Stimulated activated CD4-positive, alpha-beta T cell treated with anti-CD3 and anti-CD28 coated beads, Interleukin-4, amount 100 ng/mL, for 24 hours (primary cell): ENCODE results near the gene COX17.

Experiments used
- DNase-seq: peaks from one replicate; pipeline ENCODE4 v3.0.0-alpha.2; 2020

Gene COX17

DNA sequence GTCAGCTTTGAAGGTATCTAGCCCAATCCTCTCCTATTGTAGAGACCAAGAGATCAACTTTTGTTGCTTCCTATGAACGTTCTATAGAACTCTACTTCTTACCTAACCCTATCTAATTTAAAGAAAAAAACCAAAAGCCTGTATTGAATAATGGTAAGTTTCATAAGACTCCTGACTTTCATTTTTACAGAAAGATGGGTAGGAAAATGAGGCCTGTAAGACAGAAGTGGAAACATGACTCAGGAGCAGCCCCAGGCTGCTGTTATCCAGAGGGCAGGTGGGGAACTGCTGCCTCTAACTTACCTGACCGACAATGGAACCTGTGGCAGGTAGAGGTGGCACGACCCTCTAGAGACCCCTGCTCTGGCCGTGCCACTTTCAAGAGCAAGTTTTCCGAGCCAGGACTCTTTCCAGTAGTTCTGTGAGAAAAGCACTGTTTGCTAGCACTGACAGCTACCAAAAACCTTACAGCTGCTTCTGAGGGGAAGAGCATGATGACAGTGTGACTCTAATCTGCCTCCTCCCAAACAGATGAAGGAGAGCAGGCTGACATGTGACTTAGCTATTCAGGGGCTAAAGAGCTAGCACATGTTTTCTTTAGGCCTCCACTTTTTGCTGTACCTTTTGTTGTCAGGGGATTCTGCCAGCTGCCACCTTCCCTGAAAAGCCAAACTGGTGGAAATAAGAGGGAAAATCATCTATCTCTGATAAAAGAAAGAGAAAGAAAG, 34.3 kb downstream of the COX17 start:
- peak; percentile 8 for DNase-seq

DNA sequence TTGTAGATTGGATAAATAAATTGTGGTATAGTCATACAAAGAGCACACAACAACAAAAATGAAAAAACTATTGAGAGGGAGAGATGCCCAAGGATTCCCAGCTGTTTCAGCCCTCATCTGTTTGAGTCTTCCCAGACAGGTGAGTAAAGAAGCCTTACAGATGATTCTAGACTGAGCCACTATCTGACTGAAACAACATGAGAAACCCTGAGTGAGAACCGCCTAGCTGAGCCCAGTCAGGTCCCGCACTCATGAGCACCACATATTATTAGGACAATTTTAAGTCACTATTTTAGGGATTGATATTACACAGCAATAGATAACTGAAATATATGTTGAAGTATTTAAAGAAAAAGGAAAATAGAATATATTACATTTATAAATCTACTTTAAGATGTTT, 35.8 kb downstream of the COX17 start:
- no peak for DNase-seq

DNA sequence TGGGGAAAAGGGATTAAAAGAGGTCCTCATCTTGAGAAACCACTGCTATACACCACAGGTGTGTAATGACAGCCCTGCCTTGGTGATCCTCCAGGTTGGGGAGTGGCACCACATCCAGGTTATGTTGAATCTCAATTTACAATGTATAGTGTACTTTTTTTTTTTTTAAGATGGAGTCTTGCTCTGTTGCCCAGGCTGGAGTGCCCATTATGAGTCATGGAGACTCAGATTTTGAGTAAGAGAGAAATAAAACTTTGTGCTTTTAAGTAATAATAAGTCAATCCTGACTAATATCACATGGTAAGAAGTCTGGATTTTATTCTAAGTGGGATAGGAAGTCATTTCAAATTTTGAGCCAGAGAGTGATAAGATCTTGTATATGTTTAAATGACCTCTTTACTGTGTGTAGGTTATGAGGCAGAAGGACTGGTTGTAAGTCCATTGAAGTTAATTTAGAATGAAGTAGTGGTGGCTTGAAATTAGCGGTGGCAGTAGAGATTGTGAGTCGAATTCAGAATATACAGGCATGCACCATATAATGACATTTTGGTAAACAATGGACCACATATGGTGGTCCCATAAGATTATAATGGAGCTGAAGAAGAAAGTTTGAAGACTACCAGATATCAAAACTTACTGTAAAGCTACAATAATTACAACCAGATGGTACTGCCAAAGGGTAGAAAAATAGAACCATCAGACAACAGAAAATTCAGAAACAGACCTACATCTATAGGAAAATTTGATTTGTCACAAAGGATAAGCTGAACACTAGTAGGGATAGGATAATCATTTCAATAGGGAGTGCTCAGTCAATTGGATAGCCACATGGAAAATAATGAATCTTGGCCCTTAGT, 37.5 kb downstream of the COX17 start:
- peak; percentile 19 for DNase-seq

GRCh38 chr3:119637679-119638477, 39.3 kb downstream of the COX17 start:
- no peak for DNase-seq

DNA sequence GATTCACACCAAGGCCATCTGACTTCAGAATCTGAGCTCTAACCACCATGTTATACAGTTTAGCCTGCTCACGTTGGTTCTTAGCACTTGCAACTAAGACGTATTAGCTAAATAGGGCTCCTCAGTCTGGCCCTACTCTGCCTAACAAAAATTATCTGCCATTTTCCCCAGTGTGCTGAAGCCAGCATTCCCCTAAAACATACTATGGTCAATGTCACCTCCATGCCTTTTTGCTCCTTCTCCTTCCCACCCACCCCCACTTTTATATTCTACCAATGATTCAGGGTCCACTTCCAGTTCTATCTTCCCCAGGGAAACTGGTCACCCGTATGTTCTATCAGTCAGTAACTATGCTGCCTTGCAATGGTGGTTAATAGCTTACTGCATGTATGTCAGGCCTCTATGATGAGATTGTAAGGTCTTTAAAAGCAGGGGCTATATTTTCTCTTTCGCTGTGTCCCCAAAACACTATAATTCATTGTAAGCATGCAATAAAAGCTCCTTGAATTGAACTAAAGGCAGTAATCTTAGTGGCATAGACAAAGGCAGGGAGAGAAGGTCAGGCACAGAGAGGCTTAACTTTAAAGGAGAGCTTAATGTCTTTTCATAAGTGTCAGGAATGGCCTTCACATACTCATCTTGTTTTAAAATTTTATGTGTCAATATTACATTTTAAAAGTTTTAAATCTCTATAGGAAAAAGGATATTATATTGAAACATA, 40.2 kb downstream of the COX17 start:
- DNase-seq = no peak

- DNase-seq = no peak
These were observed 41.0 kb downstream of the COX17 start for GRCh38 chr3:119636249-119636648.

DNA sequence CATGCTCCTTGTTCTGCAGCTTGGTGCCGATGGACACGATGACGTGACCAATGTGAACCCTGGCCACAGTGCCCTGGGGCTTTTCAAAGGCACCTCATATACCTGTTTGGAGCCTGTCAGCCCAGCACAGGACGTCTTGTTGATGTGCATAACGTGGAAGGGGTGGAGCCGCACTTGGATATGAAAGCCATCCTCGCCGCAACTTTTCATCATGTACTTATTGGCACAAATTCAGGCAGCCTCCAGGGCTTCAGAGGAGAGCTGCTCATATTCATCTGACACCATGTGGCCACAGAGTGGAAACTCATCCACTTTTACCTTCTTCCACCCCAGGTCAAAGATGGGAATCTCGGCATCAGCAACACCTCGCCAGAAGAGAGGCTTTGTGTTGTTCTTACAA, 41.5 kb downstream of the COX17 start:
- no peak for DNase-seq

DNA sequence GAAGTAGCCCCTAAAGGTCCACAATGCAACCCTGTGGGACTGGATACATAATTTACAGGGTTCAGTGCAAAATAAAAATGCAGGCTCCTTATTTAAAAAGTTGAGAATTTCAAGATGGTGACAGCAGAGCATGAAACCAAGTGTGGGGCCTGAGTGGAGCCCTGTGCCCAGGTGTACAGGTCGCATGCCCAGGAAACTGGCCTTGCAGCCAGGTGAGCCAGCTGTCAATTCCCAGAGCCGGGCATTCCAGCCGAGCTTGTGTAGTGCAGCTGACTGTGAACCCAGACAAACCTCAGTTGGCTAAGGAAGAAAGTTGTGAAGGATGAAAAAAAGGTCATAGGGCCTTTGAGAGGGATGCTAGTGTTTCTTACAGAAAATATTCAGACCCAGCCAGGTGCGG, 44.4 kb downstream of the COX17 start:
- no peak for DNase-seq

- no peak for DNase-seq
These were observed 45.0 kb downstream of the COX17 start for GRCh38 chr3:119632216-119632615.

- no peak for DNase-seq
These were observed 45.7 kb downstream of the COX17 start for GRCh38 chr3:119631516-119631915.

DNA sequence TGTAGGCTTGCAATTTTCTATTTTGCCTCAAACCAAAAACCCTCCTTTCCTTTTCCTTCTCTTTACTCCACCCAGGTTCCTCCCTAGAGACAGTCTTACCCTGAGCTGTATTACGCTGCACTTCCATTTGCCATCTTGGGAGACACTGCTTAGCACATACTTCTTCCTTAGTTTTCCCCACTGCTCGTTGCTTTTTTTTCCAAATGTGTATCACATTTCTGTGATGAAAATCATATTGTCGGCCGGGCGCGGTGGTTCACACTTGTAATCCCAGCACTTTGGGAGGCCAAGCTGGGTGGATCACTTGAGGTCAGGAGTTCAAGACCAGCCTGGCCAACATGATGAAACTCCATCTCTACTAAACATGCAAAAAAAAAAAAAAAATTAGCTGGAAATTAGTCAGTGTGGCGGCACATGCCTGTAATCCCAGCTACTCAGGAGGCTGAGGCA, 46.3 kb downstream of the COX17 start:
- DNase-seq = no peak

GRCh38 chr3:119630128-119630879, 46.9 kb downstream of the COX17 start:
- DNase-seq = no peak

- no peak for DNase-seq
These were observed 48.3 kb downstream of the COX17 start for GRCh38 chr3:119628816-119629445.

- peak; percentile 40 for DNase-seq
These were observed 48.8 kb downstream of the COX17 start for GRCh38 chr3:119628390-119628789.

GRCh38 chr3:119627461-119627860, 49.7 kb downstream of the COX17 start:
- DNase-seq = peak; percentile 20

DNA sequence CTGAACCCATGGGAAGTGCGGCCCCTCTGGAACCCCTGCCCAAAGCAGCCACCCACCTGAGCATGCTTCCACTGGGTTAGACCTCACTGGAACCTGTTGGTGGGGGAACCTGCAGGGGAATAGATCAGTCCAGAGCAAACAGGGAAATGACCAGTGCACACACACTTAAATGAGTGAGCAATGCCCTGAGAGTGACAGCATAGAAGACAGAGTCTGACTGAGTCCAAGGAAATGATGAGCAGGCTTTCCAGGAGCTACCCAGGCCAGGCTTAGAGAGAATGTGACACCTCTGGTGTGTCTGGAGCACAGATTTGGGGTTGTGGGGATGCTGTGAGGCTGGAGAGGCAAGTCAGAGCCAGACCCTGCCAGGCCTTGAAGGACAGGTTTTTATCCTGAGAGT, 51.0 kb downstream of the COX17 start:
- no peak for DNase-seq

GRCh38 chr3:119625451-119626153, 51.6 kb downstream of the COX17 start:
- no peak for DNase-seq

DNA sequence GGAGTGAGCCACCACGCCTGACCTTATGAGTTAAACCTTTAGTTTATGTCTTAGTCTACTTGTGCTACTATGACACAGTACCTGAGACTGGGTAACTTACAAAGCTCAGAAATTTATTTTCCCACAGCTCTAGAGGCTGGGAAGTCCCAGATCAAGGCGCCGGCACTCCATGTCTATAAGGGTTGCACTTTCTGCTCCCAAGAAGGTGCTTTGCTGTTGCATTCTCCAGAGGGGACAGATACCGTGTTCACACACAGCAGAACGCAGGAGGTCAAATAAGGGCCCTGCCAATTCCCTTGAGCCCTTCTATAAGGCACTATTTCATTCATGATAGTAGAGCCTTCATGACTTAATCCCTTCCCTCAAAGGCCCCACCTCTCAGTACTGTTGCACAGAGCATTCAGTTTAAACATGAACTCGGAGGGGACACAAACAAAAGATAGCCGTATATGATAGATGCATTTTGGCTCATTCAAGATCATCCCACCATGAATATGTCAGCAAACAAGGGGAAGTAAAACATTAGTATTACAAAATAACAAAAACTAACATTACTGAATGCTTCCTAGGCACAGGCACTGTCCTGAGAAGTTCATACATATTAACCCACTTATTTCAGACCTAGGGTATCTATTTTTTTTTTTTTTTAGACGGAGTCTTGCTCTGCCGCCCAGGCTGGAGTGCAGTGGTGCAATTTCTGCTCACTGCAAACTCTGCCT, 53.0 kb downstream of the COX17 start:
- no peak for DNase-seq

DNA sequence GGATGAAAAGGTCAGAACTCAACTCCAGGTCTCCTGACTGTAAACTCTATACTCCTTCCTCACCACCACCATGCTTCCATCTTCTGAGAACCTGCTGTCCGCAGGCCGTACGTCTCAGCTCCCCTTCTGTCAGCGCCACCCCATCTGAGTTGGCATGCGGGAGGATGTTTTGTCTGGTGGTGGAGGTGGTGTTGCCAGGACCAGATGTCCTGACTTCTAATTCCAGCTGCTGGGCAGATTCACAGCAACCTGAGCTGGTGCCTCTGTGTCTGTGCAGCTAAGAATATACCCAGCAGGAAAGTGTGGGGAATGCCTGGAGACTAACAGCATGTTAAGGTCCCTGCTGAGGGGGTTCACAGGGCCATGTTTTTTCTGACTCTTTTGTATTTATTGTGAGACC, 56.3 kb downstream of the COX17 start:
- DNase-seq = no peak
